AG09319 (cell line): ENCODE results near the gene STX11.
A peak's percentile ranks its signal among the peaks of the same experiment; 100 is the strongest.

ENCODE experiments used
- DNase-seq: peaks from one replicate; pipeline ENCODE4 v3.0.0-alpha.2; 2010; ENCODE audit warnings: low read depth; ENCODE audit errors: extremely low read depth
- CTCF ChIP-seq: IDR thresholded peaks from 2 replicates; pipeline ENCODE4 v1.5.1; 2011; ENCODE audit warnings: low read depth, mild to moderate bottlenecking, inconsistent platforms, low read length, moderate library complexity

The STX11 gene

GRCh38 chr6:144217797-144218196, 67.5 kb downstream of the STX11 start:
- TF ChIP-seq CTCF, result no peak
- DNase-seq, result no peak

- TF ChIP-seq CTCF, result peak; percentile 55
- DNase-seq, result no peak
Observed at GRCh38 chr6:144219056-144219685, 68.9 kb downstream of the STX11 start.

GRCh38 chr6:144220031-144220790, 69.9 kb downstream of the STX11 start:
- no peak for TF ChIP-seq CTCF
- no peak for DNase-seq

- no peak for DNase-seq
- TF ChIP-seq CTCF, result no peak
Observed at GRCh38 chr6:144223686-144224085, 73.4 kb downstream of the STX11 start.

- DNase-seq, result no peak
- no peak for TF ChIP-seq CTCF
Observed at GRCh38 chr6:144231721-144232120, 81.4 kb downstream of the STX11 start.

GRCh38 chr6:144232176-144232831, 82.0 kb downstream of the STX11 start:
- no peak for DNase-seq
- no peak for TF ChIP-seq CTCF

GRCh38 chr6:144232832-144233230, 82.5 kb downstream of the STX11 start:
- no peak for DNase-seq

More at GRCh38 chr6:144232832-144233230, 82.5 kb downstream of the STX11 start:
- no peak for TF ChIP-seq CTCF
